GM20000 (cell line): ENCODE measurements around the gene ALKBH2.

ENCODE experiments used
- DNase-seq: peaks from one replicate; pipeline ENCODE4 v3.0.0; 2012; ENCODE audit warnings: low spot score
- CTCF ChIP-seq: IDR thresholded peaks from 2 replicates; pipeline ENCODE4 v1.5.1; 2012; ENCODE audit warnings: mild to moderate bottlenecking, control low read depth; ENCODE audit errors: extremely low read depth, missing control alignments

ALKBH2 gene

GRCh38 chr12:109088818-109089217 is 4.5 kb downstream of the ALKBH2 start:
- TF ChIP-seq CTCF, result no peak
- DNase-seq, result no peak

GRCh38 chr12:109087250-109087649 is 6.0 kb downstream of the ALKBH2 start:
- DNase-seq, result no peak
- no peak for TF ChIP-seq CTCF

GRCh38 chr12:109085590-109085989 is 7.7 kb downstream of the ALKBH2 start:
- TF ChIP-seq CTCF, result no peak
- DNase-seq, result no peak

- no peak for TF ChIP-seq CTCF
- DNase-seq, result no peak
Observed at GRCh38 chr12:109084425-109084824, 8.8 kb downstream of the ALKBH2 start.

GRCh38 chr12:109082751-109083150 is 10.5 kb downstream of the ALKBH2 start:
- no peak for TF ChIP-seq CTCF
- no peak for DNase-seq

GRCh38 chr12:109074866-109075265 is 18.4 kb downstream of the ALKBH2 start:
- no peak for DNase-seq
- no peak for TF ChIP-seq CTCF

- TF ChIP-seq CTCF, result no peak
- no peak for DNase-seq
Observed at GRCh38 chr12:109069307-109070271, 23.7 kb downstream of the ALKBH2 start.
